Keratinocyte (primary cell): ENCODE results near the gene BET1. TPM values are rescaled to one million over a fixed set of nuclear protein-coding genes. Genes with fewer than 3 reads are reported as not detected.

Experiments used
- DNase-seq: peaks from one replicate; pipeline ENCODE4 v3.0.0-alpha.2; 2011; ENCODE audit warnings: low read depth, missing footprints, low spot score
- FAIRE-seq: peaks from 2 replicates; lab custom pipeline; 2011; peaks lifted over from hg19 to GRCh38; lab: Jason Lieb, UNC
- H2AFZ ChIP-seq: 2 replicates; pipeline ENCODE4 v1.6.0; 2012; ENCODE audit warnings: low read length, control low read depth, inconsistent platforms; ENCODE audit not compliant: control insufficient read depth
- H3K27ac ChIP-seq: 2 replicates; pipeline ENCODE4 v1.5.1; 2011; ENCODE audit warnings: low read length; ENCODE audit not compliant: control insufficient read depth, insufficient read depth
- H3K27me3 ChIP-seq: 3 replicates; pipeline ENCODE4 v1.6.0; 2011; ENCODE audit warnings: low read length; ENCODE audit not compliant: control insufficient read depth, insufficient read depth; ENCODE audit errors: extremely low read depth
- H3K36me3 ChIP-seq, 2 experiments: 2 replicates in 1 of 2; 3 replicates in 1 of 2; pipeline ENCODE4 v1.5.1; 2011; ENCODE audit warnings: low read length in 2 of 2, mild to moderate bottlenecking in 1 of 2; ENCODE audit not compliant: control insufficient read depth in 2 of 2, insufficient read depth in 2 of 2; ENCODE audit errors: extremely low read depth in 1 of 2
- H3K4me1 ChIP-seq: 3 replicates; pipeline ENCODE4 v1.5.1; 2011; ENCODE audit warnings: low read length; ENCODE audit not compliant: control insufficient read depth, insufficient read depth; ENCODE audit errors: extremely low read depth
- H3K4me2 ChIP-seq: 3 replicates; pipeline ENCODE4 v1.6.0; 2011; ENCODE audit warnings: low read depth, low read length; ENCODE audit not compliant: control insufficient read depth, insufficient read depth; ENCODE audit errors: extremely low read depth
- H3K4me3 ChIP-seq, 3 experiments: fragments of 200-600 bp in 1 of 3; sonication (generic) in 1 of 3; 2 replicates in 2 of 3; 3 replicates in 1 of 3; pipeline ENCODE4 v1.5.1; 2011 to 2016; ENCODE audit warnings: low read length in 3 of 3, mild to moderate bottlenecking in 3 of 3, control low read depth in 2 of 3, inconsistent platforms in 1 of 3, low read depth in 1 of 3, mixed read lengths in 1 of 3, mixed run types in 1 of 3, moderate library complexity in 1 of 3; ENCODE audit not compliant: control insufficient read depth in 2 of 3, insufficient read depth in 2 of 3; ENCODE audit errors: extremely low read depth in 1 of 3
- H3K79me2 ChIP-seq: 2 replicates; pipeline ENCODE4 v1.6.0; 2012; ENCODE audit warnings: low read length; ENCODE audit not compliant: control insufficient read depth, insufficient read depth
- H3K9ac ChIP-seq: 3 replicates; pipeline ENCODE4 v1.6.0; 2011; ENCODE audit warnings: low read length; ENCODE audit not compliant: control insufficient read depth, insufficient read depth; ENCODE audit errors: extremely low read depth
- H3K9me1 ChIP-seq: 3 replicates; pipeline ENCODE4 v1.6.0; 2011; ENCODE audit warnings: low read length; ENCODE audit not compliant: control insufficient read depth, insufficient read depth; ENCODE audit errors: extremely low read depth
- H3K9me3 ChIP-seq: 2 replicates; pipeline ENCODE4 v1.5.1; 2012; ENCODE audit warnings: low read depth, low read length; ENCODE audit not compliant: control insufficient read depth
- H4K20me1 ChIP-seq: 3 replicates; pipeline ENCODE4 v1.6.0; 2011; ENCODE audit warnings: low read length; ENCODE audit not compliant: control insufficient read depth, insufficient read depth; ENCODE audit errors: extremely low read depth
- EZH2 ChIP-seq: IDR thresholded peaks from one replicate; pipeline ENCODE4 v1.6.1; 2012; ENCODE audit warnings: inconsistent platforms, mild to moderate bottlenecking, low read length, moderate library complexity
- dilution Hi-C: fragments of 300-500 bp; cut with MboI; formaldehyde crosslinking; loops from one replicate; pipeline ENCODE4 v1.7.0; 2020; ENCODE audit warnings: low sequenced_read_pairs; ENCODE audit not compliant: extremely low pct_ligation_motif_present
- polyA plus RNA-seq, 5 experiments: library from polyadenylated mRNA; depleted of rRNA in 3 of 5; stranded (reverse) in 3 of 5; stranded (forward) in 1 of 5; unstranded in 1 of 5; fragments of >200 nt; gene quantifications; 1 replicate in 1 of 5; 2 replicates in 3 of 5; 3 replicates in 1 of 5; pipeline versions ENCODE4 v1.2.1 to v1.2.3, GENCODE V29; 2011 to 2012; ENCODE audit warnings: missing spikeins in 2 of 5, low read depth in 1 of 5, low replicate concordance in 1 of 5
- TF ChIP-seq, protein P1 (sequence below), 3 experiments: IDR thresholded peaks in 1 of 3; conservative IDR thresholded peaks in 1 of 3; optimal IDR thresholded peaks in 1 of 3; 2 replicates in 2 of 3; 3 replicates in 1 of 3; pipeline versions ENCODE3 to v1.5.1; 2011; ENCODE audit warnings: low read length in 3 of 3, mild to moderate bottlenecking in 3 of 3, moderate library complexity in 2 of 3, control low read depth in 1 of 3, inconsistent platforms in 1 of 3; ENCODE audit not compliant: insufficient read depth in 2 of 3; ENCODE audit errors: extremely low read depth in 1 of 3

Gene BET1
- polyA plus RNA-seq, 1 donor (not counting 4 experiments of a cell fraction or from before 2014, with no cell fraction given), result 38.1 TPM

DNA sequence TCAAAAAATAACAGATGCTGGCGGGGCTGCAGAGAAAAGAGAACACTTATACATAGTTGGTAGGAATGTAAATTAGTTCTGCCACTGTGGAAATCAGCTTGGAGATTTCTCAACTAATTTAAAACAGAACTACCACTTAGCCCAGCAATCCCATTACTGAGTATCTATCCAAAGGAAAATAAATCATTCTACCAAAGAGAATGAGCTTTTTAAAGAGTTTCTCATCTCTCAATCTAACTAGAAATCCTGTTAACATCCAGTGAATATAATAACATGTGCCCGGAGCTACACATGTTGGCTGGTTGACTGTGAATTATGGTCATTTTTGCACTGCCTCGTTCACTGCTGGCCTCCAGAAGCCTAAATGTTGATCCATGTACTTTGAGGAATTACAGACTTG, 39.3 kb downstream of the BET1 start:
- Histone ChIP-seq H3K9me3 (no peaks in the 10 kb centered on the region), H3K9ac (no peak overlapping the region), H3K4me2 (no peak overlapping the region), H3K9me1 (no peaks in the 10 kb centered on the region), H4K20me1 (no peaks in the 10 kb centered on the region), H2AFZ (no peak overlapping the region), H3K4me3 (no peak overlapping the region), H3K27ac (no peak overlapping the region), H3K79me2 (no peaks in the 10 kb centered on the region), H3K36me3 (no peaks in the 10 kb centered on the region), H3K27me3 (no peaks in the 10 kb centered on the region), H3K4me1 (no peaks in the 10 kb centered on the region)
- DNase-seq (no peak), FAIRE-seq (no peak)
- dilution Hi-C loops, result no loop called here
- TF ChIP-seq, protein P1, sequence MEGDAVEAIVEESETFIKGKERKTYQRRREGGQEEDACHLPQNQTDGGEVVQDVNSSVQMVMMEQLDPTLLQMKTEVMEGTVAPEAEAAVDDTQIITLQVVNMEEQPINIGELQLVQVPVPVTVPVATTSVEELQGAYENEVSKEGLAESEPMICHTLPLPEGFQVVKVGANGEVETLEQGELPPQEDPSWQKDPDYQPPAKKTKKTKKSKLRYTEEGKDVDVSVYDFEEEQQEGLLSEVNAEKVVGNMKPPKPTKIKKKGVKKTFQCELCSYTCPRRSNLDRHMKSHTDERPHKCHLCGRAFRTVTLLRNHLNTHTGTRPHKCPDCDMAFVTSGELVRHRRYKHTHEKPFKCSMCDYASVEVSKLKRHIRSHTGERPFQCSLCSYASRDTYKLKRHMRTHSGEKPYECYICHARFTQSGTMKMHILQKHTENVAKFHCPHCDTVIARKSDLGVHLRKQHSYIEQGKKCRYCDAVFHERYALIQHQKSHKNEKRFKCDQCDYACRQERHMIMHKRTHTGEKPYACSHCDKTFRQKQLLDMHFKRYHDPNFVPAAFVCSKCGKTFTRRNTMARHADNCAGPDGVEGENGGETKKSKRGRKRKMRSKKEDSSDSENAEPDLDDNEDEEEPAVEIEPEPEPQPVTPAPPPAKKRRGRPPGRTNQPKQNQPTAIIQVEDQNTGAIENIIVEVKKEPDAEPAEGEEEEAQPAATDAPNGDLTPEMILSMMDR (optimal IDR thresholded peaks at IDR 0.05 in 1 of 3, IDR thresholded peaks at IDR 0.05 in 1 of 3, conservative IDR thresholded peaks at IDR 0.05 in 1 of 3; ENCODE audit: extremely low read depth in 1 of 3, insufficient read depth in 2 of 3, low read length in 3 of 3), result no peak
- TF ChIP-seq EZH2, result no peak

- Histone ChIP-seq H2AFZ (no peak overlapping the region), H3K4me1 (no peaks in the 10 kb centered on the region), H3K9me1 (no peaks in the 10 kb centered on the region), H3K4me3 (no peak overlapping the region), H3K9ac (no peak overlapping the region), H3K79me2 (no peaks in the 10 kb centered on the region), H3K27me3 (no peaks in the 10 kb centered on the region), H3K9me3 (no peaks in the 10 kb centered on the region), H4K20me1 (no peaks in the 10 kb centered on the region), H3K4me2 (no peak overlapping the region), H3K36me3 (no peaks in the 10 kb centered on the region), H3K27ac (no peak overlapping the region)
- TF ChIP-seq, protein P1 (optimal IDR thresholded peaks at IDR 0.05 in 1 of 3, IDR thresholded peaks at IDR 0.05 in 1 of 3, conservative IDR thresholded peaks at IDR 0.05 in 1 of 3; ENCODE audit: extremely low read depth in 1 of 3, insufficient read depth in 2 of 3, low read length in 3 of 3), result no peak
- TF ChIP-seq EZH2, result no peak
- dilution Hi-C loops, result no loop called here
- no peak for FAIRE-seq
- DNase-seq, result no peak
Measured at GRCh38 chr7:93964262-93964661, 39.9 kb downstream of the BET1 start.
